Gastroesophageal sphincter (tissue), 4 donors: ENCODE measurements around the gene CACNA2D3. TPM values are rescaled to one million over a fixed set of nuclear protein-coding genes. Genes with fewer than 3 reads are reported as not detected.

Experiments used
- ATAC-seq: fragments of 150-250 bp; one replicate; pipeline ENCODE4 v1.9.1; 2016; ENCODE audit warnings: mild to moderate bottlenecking, moderate library complexity
- H3K27ac ChIP-seq, 4 donors: fragments of 200-600 bp; sonication (generic) in 3 of 4; 1 replicate in 3 of 4; 2 replicates in 1 of 4; pipeline ENCODE4 v1.5.1; 2016 to 2019
- H3K27me3 ChIP-seq: fragments of 200-600 bp; sonication (generic); one replicate; pipeline ENCODE4 v1.5.1; 2019
- H3K36me3 ChIP-seq, 2 donors: fragments of 200-600 bp; sonication (generic); one replicate each; pipeline ENCODE4 v1.5.1; 2019; ENCODE audit warnings: control low read depth in 1 of 2
- H3K4me1 ChIP-seq, 3 donors: fragments of 200-600 bp; sonication (generic); 1 replicate in 2 of 3; 2 replicates in 1 of 3; pipeline ENCODE4 v1.5.1; 2016 to 2019; ENCODE audit warnings: control low read depth in 2 of 3
- H3K4me3 ChIP-seq, 2 donors: fragments of 200-600 bp; sonication (generic); one replicate each; pipeline ENCODE4 v1.5.1; 2019; ENCODE audit warnings: mild to moderate bottlenecking in 1 of 2, moderate library complexity in 1 of 2
- H3K9me3 ChIP-seq, 3 donors: fragments of 200-600 bp; sonication (generic); one replicate each; pipeline ENCODE4 v1.5.1; 2017 to 2019; ENCODE audit warnings: control low read depth in 2 of 3
- EP300 ChIP-seq: sonication (generic); formaldehyde crosslinking; IDR thresholded peaks from one replicate; pipeline ENCODE4 v1.6.1; 2017; ENCODE audit warnings: antibody characterized with exemption, mild to moderate bottlenecking
- POLR2A ChIP-seq, 2 donors: fragments of 450-650 bp; IDR thresholded peaks; one replicate each; pipeline ENCODE4 v1.6.1; 2017; ENCODE audit warnings: antibody characterized with exemption in 2 of 2, mild to moderate bottlenecking in 2 of 2, moderate library complexity in 1 of 2
- POLR2AphosphoS5 ChIP-seq: sonication (generic); formaldehyde crosslinking; IDR thresholded peaks from one replicate; pipeline ENCODE4 v1.6.1; 2017; ENCODE audit warnings: antibody characterized with exemption
- WGBS, 2 donors: methylation state at CpG; one replicate each; pipeline ENCODE4 v1.1.5; 2018; ENCODE audit warnings: low coverage in 1 of 2; 5-methylcytosine and 5-hydroxymethylcytosine counted together
- total RNA-seq, 4 donors: library from RNA; depleted of rRNA; stranded (reverse); fragments of >200 nt; gene quantifications; one replicate each; pipeline ENCODE4 v1.1.0, GENCODE V29; 2016
- TF ChIP-seq, protein P1 (sequence below), 4 experiments: fragments of 200-600 bp in 2 of 4; fragments of 450-650 bp in 2 of 4; sonication (generic) in 1 of 4; IDR thresholded peaks; one replicate each; pipeline ENCODE4 v1.5.1; 2017 to 2019; ENCODE audit warnings: antibody characterized with exemption in 4 of 4, mild to moderate bottlenecking in 2 of 4, moderate library complexity in 2 of 4

CACNA2D3 gene
- total RNA-seq, 4 donors from 2014 or later = 0.94 to 6.5 (median 3.5) TPM

DNA sequence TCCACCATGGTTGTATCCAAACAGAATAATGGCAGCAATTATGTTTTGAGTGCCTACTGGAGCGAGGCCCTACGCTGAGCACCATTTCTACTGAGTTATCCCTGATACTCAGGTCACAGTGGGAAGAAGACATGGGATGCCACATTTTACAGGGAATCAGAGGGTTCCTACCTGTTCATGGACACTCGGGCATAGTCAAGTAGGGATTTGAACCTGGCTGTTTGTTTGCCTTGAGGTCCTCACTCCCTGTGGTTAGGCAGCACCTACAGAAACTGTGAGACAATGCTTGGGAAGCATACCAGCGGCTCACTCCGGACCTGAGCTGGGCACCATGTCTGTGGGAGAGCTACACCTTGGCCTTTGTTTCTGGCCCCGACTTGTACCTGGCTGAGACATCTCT, 415.2 kb downstream of the CACNA2D3 start:
- Histone ChIP-seq H3K4me1 (no peaks in the 10 kb centered on the region), H3K36me3 (no peaks in the 10 kb centered on the region), H3K27me3 (no peaks in the 10 kb centered on the region), H3K27ac (no peak overlapping the region), H3K4me3 (no peak overlapping the region), H3K9me3 (no peaks in the 10 kb centered on the region)
- TF ChIP-seq, protein P1, sequence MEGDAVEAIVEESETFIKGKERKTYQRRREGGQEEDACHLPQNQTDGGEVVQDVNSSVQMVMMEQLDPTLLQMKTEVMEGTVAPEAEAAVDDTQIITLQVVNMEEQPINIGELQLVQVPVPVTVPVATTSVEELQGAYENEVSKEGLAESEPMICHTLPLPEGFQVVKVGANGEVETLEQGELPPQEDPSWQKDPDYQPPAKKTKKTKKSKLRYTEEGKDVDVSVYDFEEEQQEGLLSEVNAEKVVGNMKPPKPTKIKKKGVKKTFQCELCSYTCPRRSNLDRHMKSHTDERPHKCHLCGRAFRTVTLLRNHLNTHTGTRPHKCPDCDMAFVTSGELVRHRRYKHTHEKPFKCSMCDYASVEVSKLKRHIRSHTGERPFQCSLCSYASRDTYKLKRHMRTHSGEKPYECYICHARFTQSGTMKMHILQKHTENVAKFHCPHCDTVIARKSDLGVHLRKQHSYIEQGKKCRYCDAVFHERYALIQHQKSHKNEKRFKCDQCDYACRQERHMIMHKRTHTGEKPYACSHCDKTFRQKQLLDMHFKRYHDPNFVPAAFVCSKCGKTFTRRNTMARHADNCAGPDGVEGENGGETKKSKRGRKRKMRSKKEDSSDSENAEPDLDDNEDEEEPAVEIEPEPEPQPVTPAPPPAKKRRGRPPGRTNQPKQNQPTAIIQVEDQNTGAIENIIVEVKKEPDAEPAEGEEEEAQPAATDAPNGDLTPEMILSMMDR (IDR thresholded peaks at IDR 0.05) = no peak
- TF ChIP-seq EP300 = no peak
- TF ChIP-seq POLR2AphosphoS5 = no peak
- no peak for ATAC-seq
- 80 to 83% methylated on average over 1 of the region's 6 CpGs for WGBS, 2 donors

DNA sequence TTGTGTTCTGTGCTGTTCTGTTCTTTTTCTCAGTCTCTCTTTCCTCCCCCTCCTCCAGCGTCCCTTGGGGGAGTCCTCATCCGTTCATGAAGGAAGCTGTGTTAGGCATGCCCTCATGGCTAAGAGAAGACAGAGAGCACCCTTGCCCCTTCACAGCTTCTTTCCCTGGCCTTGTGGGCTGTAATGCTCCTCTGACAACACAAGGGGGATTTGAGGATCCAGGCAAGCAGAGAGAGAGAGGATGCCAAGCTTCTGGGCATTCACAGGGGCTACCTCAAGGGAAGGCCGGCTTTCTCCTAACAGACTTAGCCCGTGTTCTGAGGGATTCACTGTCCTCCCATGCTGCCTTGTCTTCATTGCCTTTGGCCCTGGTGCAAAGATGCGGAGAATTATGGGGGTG, 416.0 kb downstream of the CACNA2D3 start:
- no peak for ATAC-seq
- H3K4me1 ChIP-seq = no peaks in the 10 kb centered on the region
- WGBS, 2 donors = 40 to 85% methylated on average over 1 to 5 of the region's 5 CpGs
- H3K36me3 ChIP-seq = no peaks in the 10 kb centered on the region
- no peaks in the 10 kb centered on the region for H3K27me3 ChIP-seq
- TF ChIP-seq, protein P1 (IDR thresholded peaks at IDR 0.05) = no peak
- TF ChIP-seq POLR2A (IDR thresholded peaks at IDR 0.05) = no peak
- H3K9me3 ChIP-seq = no peaks in the 10 kb centered on the region
- no peak overlapping the region for H3K4me3 ChIP-seq
- H3K27ac ChIP-seq = no peak overlapping the region

DNA sequence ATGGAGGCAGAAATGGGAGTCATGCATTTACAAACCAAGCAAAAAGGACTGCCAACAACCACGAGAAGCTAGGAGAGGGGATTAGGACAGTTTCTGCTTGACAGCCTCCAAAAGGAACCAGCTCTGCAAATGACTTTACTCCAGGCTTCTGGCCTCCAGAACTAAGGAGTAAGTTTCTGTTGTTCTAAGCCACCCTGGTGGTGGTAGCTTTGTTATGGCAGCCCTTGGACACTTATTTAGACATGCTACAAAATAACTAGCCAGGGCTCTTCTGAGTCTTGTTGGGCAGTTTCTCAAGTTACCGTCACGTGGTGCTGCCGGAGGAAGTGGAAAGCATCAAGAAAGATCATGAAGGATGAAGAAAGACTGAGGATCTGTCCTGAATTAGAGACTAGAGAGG, 419.0 kb downstream of the CACNA2D3 start:
- 82% methylated on average over 4 of the region's 4 CpGs; no CpG with 5 or more reads in 1 of the 2 donors for WGBS, 2 donors
- no peaks in the 10 kb centered on the region for H3K27me3 ChIP-seq
- TF ChIP-seq EP300 (no peak), POLR2A (IDR thresholded peaks at IDR 0.05) (no peak), POLR2AphosphoS5 (no peak)
- TF ChIP-seq, protein P1 (IDR thresholded peaks at IDR 0.05) = no peak
- no peaks in the 10 kb centered on the region for H3K36me3 ChIP-seq
- no peak overlapping the region for H3K27ac ChIP-seq
- no peaks in the 10 kb centered on the region for H3K4me1 ChIP-seq
- no peak for ATAC-seq
- H3K9me3 ChIP-seq = no peaks in the 10 kb centered on the region
- no peak overlapping the region for H3K4me3 ChIP-seq

DNA sequence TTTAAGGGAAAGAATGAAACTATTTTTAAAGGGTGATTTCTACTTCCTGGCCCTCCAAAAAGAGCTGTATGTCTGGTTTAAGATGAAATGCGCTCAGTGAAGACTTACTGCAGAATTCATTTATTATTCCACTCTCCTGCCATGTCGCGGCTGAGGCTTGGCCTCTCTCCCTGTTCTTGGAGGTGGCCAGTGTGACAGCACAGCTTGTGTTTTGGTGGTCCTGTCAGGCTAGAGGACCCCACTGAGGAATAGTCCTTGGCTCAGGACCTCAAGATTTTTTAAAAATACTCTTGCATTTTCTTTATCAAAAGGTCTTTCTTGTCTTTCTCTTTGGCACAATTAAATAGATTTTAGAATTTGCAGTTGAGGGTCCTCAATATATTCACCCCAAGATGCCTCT, 421.1 kb downstream of the CACNA2D3 start:
- WGBS, 2 donors = 20 to 24% methylated on average over 3 of the region's 3 CpGs
- Histone ChIP-seq H3K27me3 (no peaks in the 10 kb centered on the region), H3K4me3 (no peak overlapping the region), H3K27ac (no peak overlapping the region), H3K36me3 (no peaks in the 10 kb centered on the region), H3K9me3 (no peaks in the 10 kb centered on the region), H3K4me1 (no peaks in the 10 kb centered on the region)
- no peak for TF ChIP-seq POLR2AphosphoS5
- no peak for TF ChIP-seq POLR2A (IDR thresholded peaks at IDR 0.05)
- no peak for TF ChIP-seq EP300
- TF ChIP-seq, protein P1 (IDR thresholded peaks at IDR 0.05) = no peak
- no peak for ATAC-seq

DNA sequence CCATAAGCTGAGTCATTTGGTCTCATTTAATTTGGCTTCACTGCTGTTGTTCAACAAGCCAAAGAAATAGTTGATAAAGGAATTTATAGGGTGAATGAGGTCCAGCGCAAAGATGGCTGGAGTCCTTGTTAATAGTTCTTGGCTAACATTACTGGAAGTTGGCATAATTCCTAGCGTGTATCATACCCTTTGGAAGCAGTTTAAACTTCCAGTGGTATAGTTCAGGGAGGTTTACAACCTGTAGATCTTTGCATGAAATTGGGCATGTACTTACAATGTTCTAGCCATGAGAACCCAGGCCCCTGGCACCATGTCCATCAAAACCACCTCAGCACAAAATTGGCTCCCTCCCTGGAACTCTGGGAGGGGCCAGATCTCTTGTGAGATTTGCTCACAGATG, 424.7 kb downstream of the CACNA2D3 start:
- H3K36me3 ChIP-seq = no peaks in the 10 kb centered on the region
- H3K27me3 ChIP-seq = no peaks in the 10 kb centered on the region
- no peaks in the 10 kb centered on the region for H3K4me1 ChIP-seq
- WGBS, 2 donors = 78 to 80% methylated on average over 1 to 2 of the region's 2 CpGs
- no peaks in the 10 kb centered on the region for H3K9me3 ChIP-seq
- ATAC-seq = no peak
- TF ChIP-seq POLR2A (IDR thresholded peaks at IDR 0.05) = no peak
- TF ChIP-seq, protein P1 (IDR thresholded peaks at IDR 0.05) = no peak
- no peak for TF ChIP-seq POLR2AphosphoS5
- no peak for TF ChIP-seq EP300
- H3K27ac ChIP-seq = no peak overlapping the region
- no peak overlapping the region for H3K4me3 ChIP-seq
